Effector memory CD4-positive, alpha-beta T cell (primary cell): ENCODE data around the gene CCDC91.
"Not testable (repeated sequence)": the region's sequence is repeated elsewhere in the genome, so short reads cannot be mapped to it uniquely, and the experiment has no call there.

Experiments used
- DNase-seq, 3 donors: peaks; one replicate each; pipeline ENCODE4 v3.0.0-alpha.2; 2020
- H3K27ac ChIP-seq: 2 replicates; pipeline ENCODE4 v1.7.0; 2013; ENCODE audit warnings: mild to moderate bottlenecking, low read length, moderate library complexity; ENCODE audit not compliant: insufficient read depth, poor library complexity, severe bottlenecking
- H3K27me3 ChIP-seq: replicated peaks from 2 replicates; pipeline ENCODE4 v1.7.0; 2013; ENCODE audit warnings: mild to moderate bottlenecking, low read length; ENCODE audit not compliant: insufficient read depth, control insufficient read depth, poor library complexity, severe bottlenecking
- H3K36me3 ChIP-seq: 2 replicates; pipeline ENCODE4 v1.7.0; 2013; ENCODE audit warnings: mild to moderate bottlenecking, low read length, moderate library complexity; ENCODE audit not compliant: control insufficient read depth, insufficient read depth
- H3K4me1 ChIP-seq: 2 replicates; pipeline ENCODE4 v1.7.0; 2013; ENCODE audit warnings: low read length, mild to moderate bottlenecking; ENCODE audit not compliant: control insufficient read depth, insufficient read depth, poor library complexity, severe bottlenecking
- H3K4me3 ChIP-seq: 2 replicates; pipeline ENCODE4 v1.7.0; 2013; ENCODE audit warnings: low read length, low read depth, mild to moderate bottlenecking; ENCODE audit not compliant: insufficient read depth, poor library complexity, severe bottlenecking
- H3K9me3 ChIP-seq: 2 replicates; pipeline ENCODE4 v1.7.0; 2013; ENCODE audit warnings: mild to moderate bottlenecking, low read length, moderate library complexity; ENCODE audit not compliant: control insufficient read depth

Gene CCDC91

DNA sequence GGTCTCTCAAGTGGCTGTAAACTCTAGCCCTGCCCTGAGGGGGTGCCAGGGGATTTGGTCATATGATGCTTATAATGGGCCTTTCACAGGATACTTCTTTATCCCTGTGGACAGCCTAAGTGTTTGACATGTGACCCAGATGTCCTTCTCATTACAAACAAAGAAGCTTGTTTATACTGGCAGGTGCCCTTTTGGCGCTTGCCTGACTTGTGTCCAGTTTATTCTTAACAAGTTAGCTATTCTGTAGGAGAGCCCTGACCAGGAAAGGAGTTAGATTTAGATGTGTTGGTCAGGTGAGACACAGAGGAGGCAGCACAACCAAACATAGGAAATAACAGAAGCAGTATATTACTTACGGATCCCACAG lies 51.9 kb downstream of the CCDC91 start:
- no peak for DNase-seq
- H3K4me3 ChIP-seq: no peak overlapping the region
- no peaks in the 10 kb centered on the region for H3K4me1 ChIP-seq
- H3K36me3 ChIP-seq: no peaks in the 10 kb centered on the region
- H3K9me3 ChIP-seq: no peaks in the 10 kb centered on the region
- no peaks in the 10 kb centered on the region for H3K27me3 ChIP-seq
- H3K27ac ChIP-seq: no peak overlapping the region

DNA sequence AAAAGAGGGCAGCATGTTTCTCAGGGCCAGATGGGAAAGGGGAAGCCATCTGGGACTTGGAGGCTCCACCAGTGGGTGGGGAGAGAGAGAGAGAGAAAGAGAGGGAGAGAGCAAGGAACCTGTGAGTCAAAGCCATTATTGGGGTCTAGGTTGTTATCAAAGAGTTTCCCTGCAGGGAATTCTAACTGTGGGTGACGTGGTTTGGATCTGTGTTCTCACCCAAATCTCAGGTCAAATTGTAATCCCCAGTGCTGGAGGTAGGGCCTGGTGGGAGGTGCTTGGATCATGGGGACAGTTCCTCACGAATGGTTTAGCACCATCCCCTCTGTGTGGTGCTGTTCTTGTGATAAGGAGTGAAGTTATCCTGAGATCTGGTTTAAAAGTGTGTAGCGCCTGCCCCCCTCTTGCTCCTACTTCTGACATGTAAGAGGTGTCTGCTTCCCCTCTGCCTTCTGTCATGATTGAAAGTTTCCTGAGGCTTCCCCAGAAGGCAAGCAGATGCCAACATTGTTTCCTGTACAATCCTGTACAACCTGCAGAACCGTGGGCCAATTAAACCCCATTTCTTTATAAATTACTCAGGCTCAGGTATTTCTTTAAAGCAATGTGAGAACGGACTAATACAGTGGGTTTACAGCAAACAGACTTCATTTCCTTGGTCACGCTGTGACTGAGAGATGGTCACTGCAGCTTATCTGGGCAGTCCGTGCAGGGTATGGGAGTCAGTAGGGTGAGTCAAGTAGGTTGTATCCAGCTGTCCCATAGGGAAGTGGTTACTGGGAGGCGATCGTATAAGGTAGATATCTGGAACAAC lies 52.4 kb downstream of the CCDC91 start:
- H3K4me3 ChIP-seq: no peak overlapping the region
- no peaks in the 10 kb centered on the region for H3K4me1 ChIP-seq
- H3K9me3 ChIP-seq: no peaks in the 10 kb centered on the region
- no peaks in the 10 kb centered on the region for H3K36me3 ChIP-seq
- DNase-seq: no peak
- H3K27ac ChIP-seq: no peak overlapping the region
- no peaks in the 10 kb centered on the region for H3K27me3 ChIP-seq

DNA sequence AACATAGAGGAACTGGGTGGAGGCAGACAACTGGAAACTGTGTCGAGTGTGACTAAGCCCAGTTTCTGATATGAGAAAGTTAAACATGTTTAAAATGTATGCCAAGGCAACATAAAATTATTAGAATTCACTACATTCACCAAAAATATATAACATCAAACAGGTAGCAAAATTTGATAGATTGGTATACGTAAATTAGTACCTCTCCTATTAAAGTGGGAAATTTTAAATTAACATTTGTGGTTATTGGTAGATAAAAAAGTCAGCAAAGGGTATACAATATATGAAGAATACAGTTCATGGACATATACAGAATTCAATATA lies 53.0 kb downstream of the CCDC91 start:
- no peaks in the 10 kb centered on the region for H3K36me3 ChIP-seq
- no peak overlapping the region for H3K4me3 ChIP-seq
- no peaks in the 10 kb centered on the region for H3K27me3 ChIP-seq
- H3K9me3 ChIP-seq: no peaks in the 10 kb centered on the region
- no peak for DNase-seq
- no peak overlapping the region for H3K27ac ChIP-seq
- peaks cover 6% of the 10 kb centered on the region for H3K4me1 ChIP-seq

DNA sequence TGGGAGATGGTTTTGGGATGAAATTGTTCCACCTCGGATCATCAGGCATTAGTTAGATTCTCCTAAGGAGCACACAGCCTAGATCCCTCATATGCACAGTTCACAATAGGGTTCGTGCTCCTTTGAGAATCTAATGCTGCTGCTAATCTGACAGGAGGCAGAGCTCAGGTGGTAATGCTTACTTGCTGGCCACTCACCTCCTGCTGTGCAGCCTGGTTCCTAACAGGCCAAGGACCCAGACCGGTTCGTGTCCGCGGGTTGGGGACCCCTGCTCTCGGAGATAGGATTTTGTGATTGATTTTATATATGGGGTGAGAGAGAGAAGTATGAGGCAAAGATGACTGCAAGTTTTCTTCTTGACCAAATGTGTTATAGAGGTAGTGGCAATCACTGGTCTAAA lies 57.5 kb downstream of the CCDC91 start:
- Histone ChIP-seq H3K27me3 (no peaks in the 10 kb centered on the region), H3K4me1 (peaks cover 15% of the 10 kb centered on the region), H3K27ac (no peak overlapping the region), H3K9me3 (no peaks in the 10 kb centered on the region), H3K36me3 (no peaks in the 10 kb centered on the region), H3K4me3 (no peak overlapping the region)
- DNase-seq: no peak

DNA sequence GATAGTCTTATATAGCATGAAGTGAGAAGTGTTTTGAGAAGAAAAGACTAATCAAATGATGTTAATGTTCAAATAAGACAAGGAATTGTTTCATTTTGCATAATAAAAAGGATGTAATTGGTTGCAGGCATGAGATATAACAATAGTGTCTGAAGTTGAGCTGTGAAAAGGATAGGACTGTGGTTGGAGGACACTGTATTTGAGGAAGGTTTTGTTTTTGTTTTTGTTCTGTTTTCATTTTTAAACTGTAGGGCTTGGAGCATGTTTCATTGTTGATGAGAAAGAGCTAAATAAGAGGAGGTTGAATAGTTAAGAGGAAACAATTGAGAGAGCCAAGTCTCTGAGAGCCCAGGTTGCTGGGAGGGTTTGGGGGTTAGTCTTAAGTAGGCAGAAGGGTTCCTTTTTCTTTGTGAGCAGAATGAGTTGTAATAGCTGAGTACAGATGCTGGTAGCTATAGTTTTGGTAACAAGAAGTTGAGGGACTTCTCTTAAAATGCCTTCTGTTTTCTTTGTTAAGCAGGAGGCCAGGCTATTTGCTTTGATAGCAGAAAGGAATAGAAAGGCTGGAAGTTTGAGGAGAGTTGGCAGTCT lies 58.4 kb downstream of the CCDC91 start:
- Histone ChIP-seq H3K4me3 (no peak overlapping the region), H3K27me3 (no peaks in the 10 kb centered on the region), H3K4me1 (peaks cover 17% of the 10 kb centered on the region), H3K36me3 (no peaks in the 10 kb centered on the region), H3K27ac (no peak overlapping the region), H3K9me3 (no peaks in the 10 kb centered on the region)
- DNase-seq: no peak

DNA sequence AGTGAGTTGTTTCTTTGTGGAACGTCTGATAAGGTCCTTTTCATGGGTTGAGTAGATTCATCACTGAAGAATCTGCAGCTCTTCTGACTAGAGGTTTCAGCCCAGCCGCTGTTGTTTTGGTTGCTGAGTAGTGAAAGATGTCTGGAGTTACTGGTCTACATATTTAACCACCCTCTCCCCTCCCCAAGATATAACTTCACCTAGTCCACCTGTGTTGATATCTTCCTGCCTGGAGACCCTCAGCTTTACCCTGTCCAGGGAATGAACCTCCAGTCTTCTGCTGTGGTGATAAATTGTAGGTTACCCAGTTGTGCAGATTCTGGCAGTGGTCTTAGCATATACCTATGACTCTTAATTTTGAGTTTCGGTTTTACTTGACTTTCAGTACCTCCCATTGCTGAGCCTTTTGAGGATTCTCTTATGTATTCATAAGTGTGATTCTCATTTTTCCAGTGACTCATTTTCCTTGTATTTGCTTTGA lies 62.9 kb downstream of the CCDC91 start:
- H3K27ac ChIP-seq: no peak overlapping the region
- peak in 1 of 3 donors; percentile 0 for DNase-seq
- H3K4me1 ChIP-seq: peaks cover 12% of the 10 kb centered on the region
- H3K4me3 ChIP-seq: peak overlapping the region; percentile 35
- no peaks in the 10 kb centered on the region for H3K27me3 ChIP-seq
- H3K9me3 ChIP-seq: no peaks in the 10 kb centered on the region
- H3K36me3 ChIP-seq: no peaks in the 10 kb centered on the region

DNA sequence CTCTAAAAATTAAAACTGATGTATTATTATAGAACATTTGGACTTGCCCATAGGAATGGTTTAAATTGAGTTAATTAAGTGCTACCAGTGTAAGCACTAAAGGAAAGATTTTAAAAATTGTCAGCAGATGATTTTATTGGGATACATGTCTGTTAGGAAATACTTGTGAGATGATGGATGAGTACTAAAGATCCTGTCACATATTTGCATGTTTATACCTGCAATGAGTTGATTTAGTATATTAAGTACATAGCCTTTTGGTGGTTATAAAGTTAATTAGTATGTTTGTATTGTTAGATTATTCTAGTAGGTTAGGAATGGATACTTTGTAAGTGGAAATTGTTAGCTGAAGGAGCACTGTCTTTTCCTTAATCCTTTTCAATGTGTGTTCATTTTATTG lies 67.2 kb downstream of the CCDC91 start:
- Histone ChIP-seq H3K27me3 (no peaks in the 10 kb centered on the region), H3K27ac (no peak overlapping the region), H3K4me3 (no peak overlapping the region), H3K4me1 (peaks cover 3% of the 10 kb centered on the region), H3K9me3 (no peaks in the 10 kb centered on the region), H3K36me3 (peaks cover 6% of the 10 kb centered on the region)
- DNase-seq: no peak

DNA sequence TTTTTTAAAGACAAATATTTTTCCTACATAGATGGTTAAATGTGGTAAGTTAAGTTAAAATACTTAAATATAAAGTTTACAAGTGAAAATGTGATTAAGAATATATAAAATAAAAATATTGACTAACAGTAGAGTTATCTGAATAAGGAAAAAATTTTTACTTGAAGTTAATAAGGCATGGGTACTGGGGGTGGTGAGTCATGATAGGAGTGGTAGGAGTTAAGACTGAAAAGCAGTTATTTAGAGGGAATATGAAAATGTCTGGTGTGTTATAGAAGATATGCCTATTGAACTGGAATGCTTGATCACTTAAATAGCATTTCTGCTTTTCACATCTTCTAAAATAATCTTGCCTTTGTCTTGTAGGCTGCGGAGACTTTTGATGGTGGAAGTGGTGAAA lies 68.7 kb downstream of the CCDC91 start:
- Histone ChIP-seq H3K36me3 (peaks cover 6% of the 10 kb centered on the region), H3K27ac (no peak overlapping the region), H3K27me3 (no peaks in the 10 kb centered on the region), H3K4me3 (no peak overlapping the region), H3K9me3 (no peaks in the 10 kb centered on the region), H3K4me1 (no peaks in the 10 kb centered on the region)
- no peak for DNase-seq

DNA sequence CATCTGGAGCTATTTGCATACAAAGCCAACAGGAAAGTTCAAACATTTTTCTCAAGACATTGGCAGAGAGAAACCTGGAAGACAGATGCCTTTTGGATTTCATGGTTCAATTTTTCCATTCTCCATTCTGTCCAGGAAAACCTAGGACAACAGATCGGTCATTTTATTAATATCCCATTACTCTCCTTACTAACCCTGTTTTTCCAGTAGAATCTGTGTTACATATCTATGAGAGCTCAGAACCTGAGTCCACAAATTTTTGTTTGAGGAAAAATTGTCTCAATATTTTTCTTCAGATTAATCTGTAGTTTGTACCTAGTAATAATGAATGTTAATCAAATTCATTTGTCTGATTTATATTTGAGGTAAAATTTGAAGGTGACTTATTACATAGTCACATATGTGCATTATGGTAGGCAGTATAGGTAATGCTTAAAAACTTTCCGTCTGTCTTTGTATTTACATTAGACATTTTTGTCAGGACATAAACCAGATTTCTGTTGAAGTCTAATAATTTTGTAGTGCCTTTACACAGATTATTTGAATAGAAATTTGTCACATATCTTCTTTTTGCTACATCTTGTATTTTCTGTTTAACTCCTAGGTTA lies 75.3 kb downstream of the CCDC91 start:
- Histone ChIP-seq H3K4me3 (no peak overlapping the region), H3K36me3 (peaks cover 4% of the 10 kb centered on the region), H3K4me1 (no peaks in the 10 kb centered on the region), H3K9me3 (no peaks in the 10 kb centered on the region), H3K27me3 (no peaks in the 10 kb centered on the region), H3K27ac (no peak overlapping the region)
- DNase-seq: no peak

DNA sequence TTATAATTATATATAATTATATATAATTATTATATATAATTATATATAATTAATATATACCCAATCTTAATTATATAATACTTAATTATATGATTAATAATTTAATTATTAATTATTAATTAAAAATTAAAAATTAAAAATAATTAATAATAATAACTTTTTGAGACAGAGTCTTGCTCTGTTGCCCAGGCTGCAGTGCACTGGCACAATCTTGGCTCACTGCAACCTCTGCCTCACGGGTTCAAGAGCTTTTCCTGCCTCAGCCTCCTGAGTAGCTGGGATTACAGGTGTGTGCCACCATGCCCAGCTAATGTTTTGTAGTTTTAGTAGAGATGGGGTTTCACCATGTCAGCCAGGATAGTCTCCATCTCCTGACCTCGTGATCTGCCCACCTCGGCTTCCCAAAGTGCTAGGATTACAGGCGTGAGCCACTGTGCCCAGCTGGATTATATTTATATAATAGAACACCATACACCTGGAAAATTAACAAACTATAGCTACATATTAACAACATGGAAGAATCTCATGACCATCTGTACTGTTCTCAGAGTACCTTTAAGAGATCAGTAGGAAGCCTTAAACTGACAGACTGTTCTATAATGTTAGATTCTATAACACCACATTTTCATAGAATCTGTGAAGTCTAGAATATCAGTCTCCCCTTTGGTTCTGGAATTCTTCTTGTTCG lies 77.8 kb downstream of the CCDC91 start:
- H3K4me1 ChIP-seq, DNase-seq, H3K27me3 ChIP-seq, H3K9me3 ChIP-seq, H3K27ac ChIP-seq, H3K4me3 ChIP-seq, H3K36me3 ChIP-seq: not testable (repeated sequence)
